Keratinocyte (primary cell): ENCODE results near the gene CSNK1D.

ENCODE experiments used
- EZH2 ChIP-seq: IDR thresholded peaks from one replicate; pipeline ENCODE4 v1.6.1; 2012; ENCODE audit warnings: inconsistent platforms, mild to moderate bottlenecking, low read length, moderate library complexity
- TF ChIP-seq, protein P1 (sequence below), 3 experiments: IDR thresholded peaks in 1 of 3; conservative IDR thresholded peaks in 1 of 3; optimal IDR thresholded peaks in 1 of 3; 2 replicates in 2 of 3; 3 replicates in 1 of 3; pipeline versions ENCODE3 to v1.5.1; 2011; ENCODE audit warnings: low read length in 3 of 3, mild to moderate bottlenecking in 3 of 3, moderate library complexity in 2 of 3, control low read depth in 1 of 3, inconsistent platforms in 1 of 3; ENCODE audit not compliant: insufficient read depth in 2 of 3; ENCODE audit errors: extremely low read depth in 1 of 3

DNA sequence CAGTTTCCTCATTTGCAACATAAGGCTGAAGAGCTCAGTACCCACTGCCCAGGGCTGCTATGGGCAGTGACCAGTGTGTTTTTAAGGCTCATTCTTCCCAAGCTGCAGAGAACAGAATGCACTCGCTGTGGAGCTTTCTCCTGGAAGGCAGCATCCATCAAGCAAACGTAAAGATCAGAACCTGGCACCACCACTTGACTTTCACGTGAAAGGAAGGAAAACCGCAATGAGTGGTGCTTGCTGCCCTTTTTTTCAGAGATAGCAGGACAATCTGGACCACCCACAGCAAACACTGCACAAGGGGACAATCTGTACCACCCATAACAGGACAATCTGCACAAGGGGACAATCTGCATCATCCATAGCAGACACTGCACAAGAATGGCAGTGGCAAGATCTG lies 11.2 kb downstream of the CSNK1D start:
- TF ChIP-seq, protein P1, sequence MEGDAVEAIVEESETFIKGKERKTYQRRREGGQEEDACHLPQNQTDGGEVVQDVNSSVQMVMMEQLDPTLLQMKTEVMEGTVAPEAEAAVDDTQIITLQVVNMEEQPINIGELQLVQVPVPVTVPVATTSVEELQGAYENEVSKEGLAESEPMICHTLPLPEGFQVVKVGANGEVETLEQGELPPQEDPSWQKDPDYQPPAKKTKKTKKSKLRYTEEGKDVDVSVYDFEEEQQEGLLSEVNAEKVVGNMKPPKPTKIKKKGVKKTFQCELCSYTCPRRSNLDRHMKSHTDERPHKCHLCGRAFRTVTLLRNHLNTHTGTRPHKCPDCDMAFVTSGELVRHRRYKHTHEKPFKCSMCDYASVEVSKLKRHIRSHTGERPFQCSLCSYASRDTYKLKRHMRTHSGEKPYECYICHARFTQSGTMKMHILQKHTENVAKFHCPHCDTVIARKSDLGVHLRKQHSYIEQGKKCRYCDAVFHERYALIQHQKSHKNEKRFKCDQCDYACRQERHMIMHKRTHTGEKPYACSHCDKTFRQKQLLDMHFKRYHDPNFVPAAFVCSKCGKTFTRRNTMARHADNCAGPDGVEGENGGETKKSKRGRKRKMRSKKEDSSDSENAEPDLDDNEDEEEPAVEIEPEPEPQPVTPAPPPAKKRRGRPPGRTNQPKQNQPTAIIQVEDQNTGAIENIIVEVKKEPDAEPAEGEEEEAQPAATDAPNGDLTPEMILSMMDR (optimal IDR thresholded peaks at IDR 0.05 in 1 of 3, IDR thresholded peaks at IDR 0.05 in 1 of 3, conservative IDR thresholded peaks at IDR 0.05 in 1 of 3; ENCODE audit: extremely low read depth in 1 of 3, insufficient read depth in 2 of 3, low read length in 3 of 3) = no peak
- TF ChIP-seq EZH2 = no peak
